ENCODE results near the gene NAALADL2. TPM values are rescaled to one million over a fixed set of nuclear protein-coding genes. Genes with fewer than 3 reads are reported as not detected.

Gene NAALADL2
- total RNA-seq, 1 experiment from 2014 or later, result 1.6 TPM

DNA sequence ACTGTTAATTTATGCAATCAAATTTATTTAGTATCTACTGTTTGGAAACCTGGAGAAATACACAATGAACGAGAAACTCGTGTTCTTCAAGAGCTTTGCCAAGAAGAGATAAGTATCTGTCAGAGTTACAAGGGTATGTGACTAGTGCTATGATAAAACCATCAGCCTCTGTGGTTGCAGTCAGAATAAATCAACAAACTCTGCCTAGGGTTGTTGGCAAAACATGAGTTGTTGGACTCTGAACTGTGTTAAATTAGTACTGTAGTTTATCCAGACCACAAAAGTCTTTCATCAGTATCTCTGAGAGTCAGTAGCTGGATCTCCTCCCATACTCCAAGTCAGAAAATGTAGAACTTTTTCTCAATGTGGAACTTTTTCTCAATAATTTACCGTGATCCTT lies 918.4 kb downstream of the NAALADL2 start:
- Histone ChIP-seq H3K27me3 (ENCODE audit: insufficient read depth, low read length) (no peaks in the 10 kb centered on the region), H4K20me1 (ENCODE audit: control insufficient read depth, insufficient read depth, insufficient read length) (no peaks in the 10 kb centered on the region), H3K27ac (ENCODE audit: insufficient read length, low read depth, low read length) (no peak overlapping the region), H3K9ac (ENCODE audit: extremely low read depth, insufficient read length, low read length) (no peak overlapping the region), H3K4me2 (ENCODE audit: insufficient read depth, insufficient read length, low read length) (no peak overlapping the region), H4K5ac (ENCODE audit: insufficient read length, low read depth, low read length) (no peak overlapping the region), H4K8ac (replicated peaks; ENCODE audit: insufficient read length, low read depth, low read length) (no peak overlapping the region), H2BK120ac (ENCODE audit: low read depth, low read length, poor library complexity, severe bottlenecking) (no peak overlapping the region), H3K79me1 (ENCODE audit: insufficient read depth, low read depth, low read length, poor library complexity, severe bottlenecking) (no peaks in the 10 kb centered on the region), H4K91ac (ENCODE audit: insufficient read length, low read depth, low read length) (no peak overlapping the region), H3K9me3 (ENCODE audit: control insufficient read depth, low read depth, low read length) (no peaks in the 10 kb centered on the region), H3K18ac (ENCODE audit: insufficient read length, low read depth, low read length) (no peak overlapping the region), H3K4me1 (ENCODE audit: insufficient read depth, low read length) (no peaks in the 10 kb centered on the region), H2BK5ac (ENCODE audit: insufficient read length, low read length) (no peak overlapping the region), H3K56ac (ENCODE audit: insufficient read length, low read depth, low read length) (no peak overlapping the region), H2BK12ac (ENCODE audit: insufficient read length, low read depth, low read length) (no peak overlapping the region), H2AFZ (ENCODE audit: low read length) (no peak overlapping the region), H3T11ph (ENCODE audit: low read length) (no peak overlapping the region), H3K23me2 (ENCODE audit: insufficient read length, low read depth, low read length, poor library complexity, severe bottlenecking) (no peaks in the 10 kb centered on the region), H3K4ac (ENCODE audit: low read depth, low read length) (no peak overlapping the region), H2BK20ac (ENCODE audit: low read depth, low read length, poor library complexity, severe bottlenecking) (no peak overlapping the region), H3K23ac (ENCODE audit: insufficient read length, low read depth, low read length) (no peak overlapping the region), H2BK15ac (ENCODE audit: low read depth, low read length) (no peak overlapping the region), H2AK5ac (ENCODE audit: insufficient read length, low read length) (no peak overlapping the region), H3K14ac (ENCODE audit: insufficient read depth, low read length) (no peak overlapping the region), H3K79me2 (ENCODE audit: insufficient read depth, low read length) (no peaks in the 10 kb centered on the region)
- no peaks in the 10 kb centered on the region for H3K27me3 Mint-ChIP-seq (ENCODE audit: low read depth)
- TF ChIP-seq, protein P1, sequence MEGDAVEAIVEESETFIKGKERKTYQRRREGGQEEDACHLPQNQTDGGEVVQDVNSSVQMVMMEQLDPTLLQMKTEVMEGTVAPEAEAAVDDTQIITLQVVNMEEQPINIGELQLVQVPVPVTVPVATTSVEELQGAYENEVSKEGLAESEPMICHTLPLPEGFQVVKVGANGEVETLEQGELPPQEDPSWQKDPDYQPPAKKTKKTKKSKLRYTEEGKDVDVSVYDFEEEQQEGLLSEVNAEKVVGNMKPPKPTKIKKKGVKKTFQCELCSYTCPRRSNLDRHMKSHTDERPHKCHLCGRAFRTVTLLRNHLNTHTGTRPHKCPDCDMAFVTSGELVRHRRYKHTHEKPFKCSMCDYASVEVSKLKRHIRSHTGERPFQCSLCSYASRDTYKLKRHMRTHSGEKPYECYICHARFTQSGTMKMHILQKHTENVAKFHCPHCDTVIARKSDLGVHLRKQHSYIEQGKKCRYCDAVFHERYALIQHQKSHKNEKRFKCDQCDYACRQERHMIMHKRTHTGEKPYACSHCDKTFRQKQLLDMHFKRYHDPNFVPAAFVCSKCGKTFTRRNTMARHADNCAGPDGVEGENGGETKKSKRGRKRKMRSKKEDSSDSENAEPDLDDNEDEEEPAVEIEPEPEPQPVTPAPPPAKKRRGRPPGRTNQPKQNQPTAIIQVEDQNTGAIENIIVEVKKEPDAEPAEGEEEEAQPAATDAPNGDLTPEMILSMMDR (conservative IDR thresholded peaks at IDR 0.05), result no peak
- H3K27ac Mint-ChIP-seq, result no peak overlapping the region
- no CpG with 5 or more reads among the region's 3 CpGs for WGBS (ENCODE audit: extremely low coverage, insufficient read length, low lambda C conversion rate)
- no peak for DNase-seq
- H3K36me3 Mint-ChIP-seq (ENCODE audit: insufficient read depth in 1 of 3, low read depth in 3 of 3), result no peaks in the 10 kb centered on the region
- no peaks in the 10 kb centered on the region for H3K9me3 Mint-ChIP-seq
- H3K4me3 Mint-ChIP-seq, result no peak overlapping the region
- peaks cover 6 to 7% of the 10 kb centered on the region in 2 experiments for H3K4me1 Mint-ChIP-seq

Data from H9 (cell line).